Lung (tissue), 12 donors: ENCODE data around the gene MBD3L2B. TPM values are rescaled to one million over a fixed set of nuclear protein-coding genes. Genes with fewer than 3 reads are reported as not detected.

Source experiments
- ATAC-seq: fragments of 200-7000 bp; cut with Tn5 transposase; one replicate; pipeline ENCODE4 v1.9.1; 2020; ENCODE audit warnings: moderate number of reproducible peaks; ENCODE audit not compliant: insufficient read depth, low FRiP score
- DNase-seq, 3 donors: peaks; one replicate each; pipeline ENCODE4 v3.0.0-alpha.2; 2013 to 2017
- H3K27ac ChIP-seq, 2 donors: one replicate each; pipeline ENCODE4 v1.5.1; 2013; ENCODE audit warnings: mild to moderate bottlenecking in 2 of 2, moderate library complexity in 2 of 2, control low read depth in 1 of 2, inconsistent platforms in 1 of 2, low read depth in 1 of 2, low read length in 1 of 2
- H3K27me3 ChIP-seq, 3 donors: one replicate each; pipeline ENCODE4 v1.5.1; 2013; ENCODE audit warnings: low read length in 2 of 3; ENCODE audit not compliant: control insufficient read depth in 3 of 3, insufficient read depth in 3 of 3
- H3K36me3 ChIP-seq, 4 donors: one replicate each; pipeline ENCODE4 v1.5.1; 2013; ENCODE audit warnings: low read length in 4 of 4, mild to moderate bottlenecking in 1 of 4, moderate library complexity in 1 of 4; ENCODE audit not compliant: control insufficient read depth in 4 of 4, insufficient read depth in 4 of 4
- H3K4me1 ChIP-seq, 5 donors: one replicate each; pipeline ENCODE4 v1.5.1; 2013; ENCODE audit warnings: low read length in 5 of 5, mild to moderate bottlenecking in 2 of 5, moderate library complexity in 1 of 5; ENCODE audit not compliant: control insufficient read depth in 5 of 5, insufficient read depth in 5 of 5
- H3K4me3 ChIP-seq: one replicate; pipeline ENCODE4 v1.5.1; 2013; ENCODE audit warnings: mild to moderate bottlenecking, control low read depth, moderate library complexity
- H3K9ac ChIP-seq, 2 donors: one replicate each; pipeline ENCODE4 v1.5.1; 2013; ENCODE audit warnings: low read length in 2 of 2, control low read depth in 1 of 2; ENCODE audit not compliant: insufficient read depth in 1 of 2
- H3K9me3 ChIP-seq, 4 donors: one replicate each; pipeline ENCODE4 v1.5.1; 2013; ENCODE audit warnings: low read length in 3 of 4, mild to moderate bottlenecking in 1 of 4, moderate library complexity in 1 of 4; ENCODE audit not compliant: control insufficient read depth in 4 of 4, insufficient read depth in 3 of 4
- WGBS, 2 donors: extraction: QIAGEN DNeasy Blood & Tissue Kit; methylation state at CpG; one replicate each; pipeline ENCODE4 v1.1.7; 2013; 5-methylcytosine and 5-hydroxymethylcytosine counted together
- polyA plus RNA-seq, 2 donors: library from polyadenylated mRNA; stranded (reverse); fragments of 200-250 nt; gene quantifications; one replicate each; pipeline ENCODE4 v1.2.1, GENCODE V29; 2013
- total RNA-seq, 2 donors: library from RNA; depleted of rRNA in 1 of 2; stranded (reverse); fragments of >200 nt in 1 of 2; gene quantifications; one replicate each; pipeline ENCODE4 v1.2.1, GENCODE V29; 2014 to 2021
- TF ChIP-seq, protein P1 (sequence below): IDR thresholded peaks from 2 replicates; pipeline ENCODE4 v1.5.1; 2012; ENCODE audit warnings: mild to moderate bottlenecking; ENCODE audit errors: control extremely low read depth, extremely low read depth
- donor health status: control.
- donor health status: control.
- donor health status: Bipolar disorder and iron deficiency.
- donor health status: healthy.
- donor health status: DM: yes; HTN: yes; CAD: no.

The MBD3L2B gene
- total and polyA plus RNA-seq, 4 donors: not detected

DNA sequence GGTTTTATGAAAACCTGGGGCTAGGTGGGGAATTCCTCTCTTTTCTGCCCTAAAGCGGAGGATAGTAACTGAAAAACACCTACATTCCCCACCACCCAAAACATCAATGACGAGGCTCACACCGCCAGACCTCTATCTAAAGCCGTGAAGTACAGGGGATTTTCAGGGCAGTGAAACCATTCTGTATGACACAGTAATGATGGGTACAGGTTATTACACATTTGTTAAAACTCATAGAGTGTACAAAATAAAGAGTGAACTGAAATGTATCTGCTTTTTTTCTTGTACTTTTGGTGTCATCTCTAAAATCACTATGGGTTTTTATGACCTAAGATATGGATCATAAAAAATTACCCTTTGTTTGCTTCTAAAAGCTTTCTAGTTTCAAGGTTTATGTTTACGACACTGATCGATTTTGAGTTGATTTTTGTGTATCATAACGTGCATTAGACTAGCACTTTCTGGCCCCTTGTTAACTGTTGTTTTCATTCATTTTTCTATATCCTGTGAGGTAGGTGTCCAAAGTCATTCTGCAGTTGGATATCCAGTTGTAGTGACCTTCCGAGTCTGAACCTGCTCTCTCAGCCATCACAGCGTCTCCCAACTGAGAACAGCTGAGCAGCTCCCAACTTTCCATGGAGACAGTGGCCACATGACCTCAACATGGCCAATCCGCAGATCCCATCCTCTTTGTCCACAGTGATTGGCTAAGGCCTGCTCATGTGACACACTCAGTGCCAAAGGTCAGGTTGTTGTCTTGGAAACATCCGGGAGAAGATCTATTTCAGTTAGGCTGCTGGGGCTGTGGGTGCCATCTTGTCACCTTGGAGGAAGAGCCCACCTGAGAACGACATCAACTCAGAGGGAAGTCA is 10.3 kb downstream of the MBD3L2B start:
- Histone ChIP-seq H3K9ac (no peak overlapping the region), H3K36me3 (no peaks in the 10 kb centered on the region), H3K27me3 (no peaks in the 10 kb centered on the region), H3K4me3 (no peak overlapping the region), H3K4me1 (no peaks in the 10 kb centered on the region), H3K9me3 (no peaks in the 10 kb centered on the region), H3K27ac (no peak overlapping the region)
- TF ChIP-seq, protein P1, sequence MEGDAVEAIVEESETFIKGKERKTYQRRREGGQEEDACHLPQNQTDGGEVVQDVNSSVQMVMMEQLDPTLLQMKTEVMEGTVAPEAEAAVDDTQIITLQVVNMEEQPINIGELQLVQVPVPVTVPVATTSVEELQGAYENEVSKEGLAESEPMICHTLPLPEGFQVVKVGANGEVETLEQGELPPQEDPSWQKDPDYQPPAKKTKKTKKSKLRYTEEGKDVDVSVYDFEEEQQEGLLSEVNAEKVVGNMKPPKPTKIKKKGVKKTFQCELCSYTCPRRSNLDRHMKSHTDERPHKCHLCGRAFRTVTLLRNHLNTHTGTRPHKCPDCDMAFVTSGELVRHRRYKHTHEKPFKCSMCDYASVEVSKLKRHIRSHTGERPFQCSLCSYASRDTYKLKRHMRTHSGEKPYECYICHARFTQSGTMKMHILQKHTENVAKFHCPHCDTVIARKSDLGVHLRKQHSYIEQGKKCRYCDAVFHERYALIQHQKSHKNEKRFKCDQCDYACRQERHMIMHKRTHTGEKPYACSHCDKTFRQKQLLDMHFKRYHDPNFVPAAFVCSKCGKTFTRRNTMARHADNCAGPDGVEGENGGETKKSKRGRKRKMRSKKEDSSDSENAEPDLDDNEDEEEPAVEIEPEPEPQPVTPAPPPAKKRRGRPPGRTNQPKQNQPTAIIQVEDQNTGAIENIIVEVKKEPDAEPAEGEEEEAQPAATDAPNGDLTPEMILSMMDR: no peak
- no peak for DNase-seq
- WGBS, 2 donors: 87 to 89% methylated on average over 11 to 12 of the region's 12 CpGs
- ATAC-seq: no peak

DNA sequence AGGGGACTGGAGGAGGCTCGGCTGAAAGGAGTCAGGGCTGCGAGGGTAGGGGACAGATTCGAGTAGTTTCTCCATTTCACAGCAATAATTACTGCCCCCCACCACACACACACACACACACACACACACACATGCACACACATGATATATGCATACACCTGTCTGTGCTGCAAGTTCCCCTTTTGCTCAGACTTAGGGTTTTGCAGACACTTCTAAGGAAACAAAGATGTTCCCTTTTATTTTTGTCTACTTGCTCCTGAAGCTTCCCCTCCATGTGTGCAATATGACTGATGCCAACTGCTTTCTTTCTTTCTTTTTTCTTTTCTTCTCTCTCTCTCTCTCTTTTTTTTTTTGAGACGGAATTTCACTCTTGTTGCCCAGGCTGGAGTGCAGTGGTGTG is 13.4 kb downstream of the MBD3L2B start:
- H3K27ac ChIP-seq: no peak overlapping the region
- H3K9me3 ChIP-seq: no peaks in the 10 kb centered on the region
- H3K4me3 ChIP-seq: no peak overlapping the region
- DNase-seq: no peak
- ATAC-seq: no peak
- WGBS, 2 donors: 33 to 43% methylated on average over 4 of the region's 4 CpGs
- H3K27me3 ChIP-seq: no peaks in the 10 kb centered on the region
- no peaks in the 10 kb centered on the region for H3K4me1 ChIP-seq
- TF ChIP-seq, protein P1: no peak
- no peak overlapping the region for H3K9ac ChIP-seq
- H3K36me3 ChIP-seq: no peaks in the 10 kb centered on the region

DNA sequence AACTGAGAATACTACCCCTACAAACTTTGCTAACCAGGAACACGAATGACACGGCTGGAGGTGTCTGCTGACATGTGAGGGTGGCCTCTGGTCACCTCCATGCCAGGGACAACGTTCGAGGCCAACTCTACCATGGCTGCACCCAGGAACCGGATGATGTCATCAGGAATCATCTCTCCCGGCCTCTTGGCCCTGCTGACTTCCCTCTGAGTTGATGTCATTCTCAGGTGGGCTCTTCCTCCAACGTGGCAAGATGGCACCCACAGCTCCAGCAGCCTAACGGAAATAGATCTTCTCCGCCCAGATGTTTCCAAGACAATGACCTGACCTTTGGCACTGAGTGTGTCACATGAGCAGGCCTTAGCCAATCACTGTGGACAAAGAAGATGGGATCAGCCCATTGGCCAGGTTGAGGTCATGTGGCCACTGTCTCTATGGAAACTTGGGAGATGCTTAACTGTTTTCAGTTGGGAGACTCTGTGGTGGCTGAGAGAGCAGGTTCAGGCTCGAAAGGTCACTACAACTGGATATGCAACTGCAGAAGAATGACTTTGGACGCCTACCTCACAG is 15.0 kb downstream of the MBD3L2B start:
- no peak overlapping the region for H3K4me3 ChIP-seq
- H3K36me3 ChIP-seq: no peaks in the 10 kb centered on the region
- no peak overlapping the region for H3K9ac ChIP-seq
- no peaks in the 10 kb centered on the region for H3K4me1 ChIP-seq
- DNase-seq: no peak
- no peaks in the 10 kb centered on the region for H3K27me3 ChIP-seq
- TF ChIP-seq, protein P1: no peak
- no peak overlapping the region for H3K27ac ChIP-seq
- no peaks in the 10 kb centered on the region for H3K9me3 ChIP-seq
- 84 to 88% methylated on average over 11 of the region's 11 CpGs for WGBS, 2 donors
- no peak for ATAC-seq
